HG03139 (cell line): ENCODE measurements around the gene HOXB5.

ENCODE experiments used
- ATAC-seq: cut with Tn5 transposase; IDR thresholded peaks from one replicate; pipeline ENCODE4 v1.9.1; 2021; ENCODE audit not compliant: unreplicated experiment

HOXB5 gene

DNA sequence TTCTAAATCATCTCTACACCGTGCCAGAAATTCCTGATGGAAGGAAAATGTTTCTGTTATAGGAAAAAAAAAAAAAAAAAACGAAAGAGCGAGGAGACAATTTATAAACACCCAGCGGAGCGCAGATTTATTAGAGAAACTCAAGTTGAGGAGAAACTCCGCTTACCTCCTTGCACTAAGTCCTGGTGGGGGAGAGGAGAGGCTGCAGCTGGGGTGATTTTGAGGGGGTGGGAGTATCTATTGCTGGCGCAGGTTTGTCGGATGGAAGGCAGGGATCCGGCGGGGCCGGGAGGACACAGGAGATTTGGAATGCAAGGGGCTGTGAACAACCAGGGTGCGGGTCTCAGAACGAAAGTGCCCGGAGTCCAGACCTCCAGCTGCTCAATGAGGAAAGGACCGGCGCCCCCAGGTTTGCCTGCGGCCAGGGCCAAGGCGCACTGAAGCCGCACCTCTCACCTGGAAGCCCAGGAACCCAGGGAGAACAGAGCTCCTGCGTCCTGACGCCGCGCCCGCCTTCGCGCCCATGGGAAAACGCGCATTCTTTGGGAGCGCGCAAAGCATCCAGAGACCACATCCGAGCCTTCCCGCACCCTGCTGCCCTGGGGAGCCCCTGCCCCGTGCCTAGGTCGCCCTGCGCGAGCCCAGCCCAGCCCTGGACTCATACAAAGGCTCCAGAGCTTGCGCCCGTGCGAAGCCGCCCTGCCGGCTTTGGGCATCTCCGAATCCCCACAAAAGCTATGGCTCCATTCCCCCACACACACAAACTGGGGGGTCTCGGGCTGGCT is 24.1 kb upstream of the HOXB5 start:
- no peak for ATAC-seq

DNA sequence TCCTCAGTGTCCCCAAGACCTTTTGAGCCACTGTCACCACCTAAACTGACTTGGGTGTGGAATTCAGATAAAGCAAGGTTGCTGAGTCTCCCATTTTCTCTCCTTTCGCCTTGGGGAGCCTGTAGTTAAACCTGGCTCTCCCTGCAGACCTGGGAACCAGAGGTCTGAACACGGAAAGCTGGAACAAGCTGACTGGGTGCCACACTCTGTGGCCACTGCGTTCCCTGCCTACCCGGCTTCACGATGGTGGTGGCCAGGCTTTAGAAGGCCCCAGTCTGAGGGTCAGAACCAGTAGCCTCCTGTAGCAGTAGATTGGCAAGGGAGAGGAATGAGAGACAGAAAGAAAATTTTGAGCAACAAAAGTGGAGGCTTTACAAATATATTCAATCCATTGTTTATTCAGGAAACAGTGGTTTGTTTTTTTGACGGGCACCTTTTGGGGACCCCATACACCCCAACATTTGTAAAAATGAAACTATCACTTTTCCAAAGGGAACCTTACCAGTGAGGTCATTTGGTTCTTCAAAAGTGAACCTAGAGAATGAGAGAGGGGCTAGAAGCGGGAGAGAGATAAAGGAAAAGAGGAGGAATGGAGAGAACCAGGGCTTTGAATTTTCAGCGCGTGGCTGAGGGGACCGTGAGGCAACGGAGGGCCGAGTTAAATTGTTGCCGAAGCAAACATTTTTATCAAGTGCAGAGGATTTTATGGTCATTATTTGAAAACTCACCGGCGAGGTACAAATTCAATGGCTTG is 23.3 kb upstream of the HOXB5 start:
- ATAC-seq, result no peak

DNA sequence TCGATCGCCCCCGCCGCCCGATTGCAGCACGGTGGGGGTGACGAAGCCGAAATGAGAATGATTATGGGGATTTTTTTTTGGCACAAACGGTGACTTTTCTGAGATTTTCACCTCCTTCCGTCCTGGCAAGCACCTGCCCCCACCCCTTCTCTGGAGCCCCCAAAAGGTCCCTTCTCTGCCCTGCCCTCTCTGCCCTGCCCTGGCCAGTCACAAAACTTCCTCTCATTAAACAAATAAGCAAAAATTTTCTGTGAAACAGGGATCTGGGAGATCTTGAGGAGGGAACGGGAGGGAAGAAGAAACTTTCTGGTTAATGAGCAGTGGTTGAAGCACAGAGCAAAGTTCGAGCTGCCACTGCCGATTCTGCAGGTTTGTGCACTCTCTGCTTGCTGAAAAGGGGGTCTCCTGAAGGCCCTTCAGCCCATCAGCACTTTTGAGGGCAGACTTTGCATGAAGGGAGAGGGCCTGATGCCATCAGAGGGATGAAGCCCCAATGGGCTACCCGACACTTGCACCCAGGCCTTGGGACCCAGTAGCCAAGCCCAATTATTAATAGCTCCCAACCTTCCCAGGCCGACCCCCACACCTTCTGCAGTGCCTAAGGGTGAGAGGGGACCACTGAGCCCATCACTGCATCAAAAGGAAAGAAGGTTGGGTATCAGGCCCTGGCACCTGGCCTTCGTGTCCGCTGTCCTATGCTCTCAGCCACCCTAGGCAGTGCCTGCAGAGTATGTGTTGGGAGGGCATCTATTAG is 22.6 kb upstream of the HOXB5 start:
- no peak for ATAC-seq

DNA sequence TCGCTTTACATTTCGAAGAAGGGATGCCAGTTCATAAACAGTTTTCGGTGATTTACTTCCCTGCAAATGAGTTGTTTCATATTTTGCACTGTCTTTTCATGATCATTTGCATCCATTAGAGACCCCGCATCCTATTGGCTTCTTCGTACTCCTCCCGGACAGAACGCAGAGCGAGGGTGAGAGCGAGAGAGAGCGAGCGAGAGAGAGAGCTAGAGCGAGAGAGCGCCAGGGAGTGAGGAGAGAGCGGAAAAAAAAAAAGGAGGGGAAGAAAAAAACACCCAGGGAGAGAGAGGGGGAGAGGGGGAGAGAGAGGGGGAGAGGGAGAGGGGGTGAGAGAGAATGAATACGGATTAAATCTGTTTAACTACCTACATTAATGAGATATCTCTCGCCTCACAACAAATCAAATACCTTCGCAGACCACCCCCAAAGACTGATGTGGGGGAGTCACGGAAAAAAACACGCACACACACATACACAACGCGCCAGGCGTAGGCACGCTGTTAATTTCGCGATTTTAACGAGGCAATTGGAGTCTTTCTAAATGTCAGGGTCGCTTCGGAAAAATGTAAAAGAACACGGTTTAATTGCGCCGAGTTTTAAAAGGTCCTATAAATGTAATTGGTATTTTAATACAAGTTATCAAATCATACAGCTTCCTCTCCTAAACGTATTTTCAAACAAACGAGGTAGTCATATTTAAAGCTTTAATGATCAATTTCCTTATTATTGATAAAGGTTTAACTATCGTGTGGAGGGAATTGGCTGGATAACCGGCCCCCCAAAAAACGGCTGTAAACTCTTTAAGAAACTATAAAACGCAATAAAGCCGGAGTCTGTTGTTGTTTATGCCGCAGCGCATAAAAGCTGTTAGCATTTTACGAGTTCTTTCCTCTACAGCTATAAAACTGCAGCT is 21.7 kb upstream of the HOXB5 start, which contains the start of gene HOXB8:
Gene HOXB8, minus strand, starts transcription at position 246 of the 916 bp plus-strand sequence. CDS start 588 bp downstream, outside the sequence.
- ATAC-seq, result no peak

DNA sequence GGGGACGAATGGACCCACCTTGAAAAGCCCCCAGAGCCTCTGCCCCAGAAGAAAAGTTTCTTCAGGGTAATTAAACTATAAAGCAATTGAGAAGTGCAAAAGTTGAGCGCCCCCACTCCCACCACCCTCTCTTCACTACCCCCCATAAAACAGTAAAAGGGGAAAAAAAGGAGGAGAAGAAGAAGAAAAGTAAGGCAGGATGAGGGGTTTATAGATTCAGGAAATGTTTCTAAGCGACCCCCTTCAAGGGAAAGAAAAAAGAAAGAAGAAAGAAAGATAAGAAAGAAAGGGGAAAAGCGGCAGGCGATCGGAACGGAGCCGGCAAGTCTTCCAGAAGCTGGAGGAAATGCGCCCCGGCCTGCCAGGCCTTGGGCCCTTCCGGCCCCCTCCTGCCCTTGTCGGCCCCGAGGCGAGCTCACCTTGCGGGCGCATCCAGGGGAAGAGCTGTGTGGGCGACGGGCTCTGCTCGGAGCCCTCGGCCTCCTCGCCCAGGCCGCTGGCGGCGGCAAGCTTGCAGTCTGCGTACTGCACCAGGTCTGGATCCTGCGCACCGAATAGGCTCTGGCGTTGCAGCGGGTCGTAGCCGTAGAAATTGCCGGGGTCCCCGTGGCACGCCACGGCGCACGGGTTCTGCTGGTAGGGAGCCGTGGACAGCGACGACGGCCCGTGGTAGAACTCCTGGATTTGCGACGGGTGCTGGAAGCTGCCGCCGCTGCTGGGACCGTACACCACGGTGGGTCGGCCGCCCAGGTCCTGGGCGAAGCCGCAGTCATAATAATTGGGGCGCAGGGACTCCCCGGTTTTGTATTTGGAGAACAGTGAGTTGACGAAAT is 20.5 kb upstream of the HOXB5 start:
- ATAC-seq, result no peak

DNA sequence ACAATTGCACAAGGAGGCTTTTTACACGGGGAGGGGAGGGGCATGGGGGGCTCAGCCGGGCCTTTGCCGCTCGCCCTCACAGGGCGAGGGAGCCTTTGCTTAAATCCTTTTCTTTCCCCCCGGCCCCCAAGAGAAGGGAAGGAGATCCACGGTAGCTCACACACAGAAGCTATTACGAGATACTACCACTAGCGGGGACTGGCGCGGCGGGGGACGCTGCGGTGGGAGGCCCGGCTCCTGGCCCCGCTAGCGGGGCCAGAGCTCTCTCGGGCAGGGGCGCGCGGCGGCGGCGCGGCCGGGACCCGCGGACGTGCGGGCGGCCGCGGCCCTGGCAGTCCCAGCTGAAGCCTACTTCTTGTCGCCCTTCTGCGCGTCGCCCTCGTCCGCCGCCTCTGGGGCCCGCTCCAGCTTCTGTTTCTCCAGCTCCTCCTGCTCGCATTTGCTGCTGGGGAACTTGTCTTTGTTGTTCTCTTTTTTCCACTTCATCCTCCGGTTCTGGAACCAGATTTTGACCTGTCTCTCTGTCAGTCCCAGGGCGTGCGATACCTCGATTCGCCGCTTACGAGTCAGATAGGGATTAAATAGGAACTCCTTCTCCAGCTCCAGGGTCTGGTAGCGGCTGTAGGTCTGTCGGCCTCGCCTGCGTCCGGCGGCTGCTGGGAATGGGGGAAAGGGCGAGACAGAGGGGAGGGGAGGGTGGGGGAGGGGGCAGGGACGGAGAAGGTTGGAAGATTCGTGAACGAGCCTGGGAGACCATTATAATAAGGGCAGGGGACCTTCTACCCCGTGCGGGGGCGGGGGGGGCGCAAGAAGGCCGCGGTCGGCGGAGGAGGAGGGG is 19.5 kb upstream of the HOXB5 start:
- no peak for ATAC-seq

DNA sequence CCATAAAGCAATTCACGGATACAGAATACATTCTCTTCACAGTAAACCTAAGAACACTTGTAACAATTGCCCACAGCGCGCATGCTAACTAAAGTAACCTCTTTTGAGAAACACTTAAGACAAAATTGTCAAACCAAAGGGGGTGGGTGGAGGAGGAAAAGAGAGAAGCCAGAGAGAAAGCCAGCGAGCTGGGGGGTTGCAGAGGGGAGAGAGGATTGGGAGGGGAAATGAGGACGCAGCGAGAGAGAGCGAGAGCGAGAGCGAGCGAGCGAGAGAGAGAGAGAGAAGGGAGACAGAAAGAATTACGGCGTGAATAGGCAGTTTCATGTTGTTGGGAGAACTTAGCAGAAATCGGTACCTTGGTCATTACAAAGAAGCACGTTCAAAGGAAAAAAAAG is 18.9 kb upstream of the HOXB5 start:
- ATAC-seq, result no peak

DNA sequence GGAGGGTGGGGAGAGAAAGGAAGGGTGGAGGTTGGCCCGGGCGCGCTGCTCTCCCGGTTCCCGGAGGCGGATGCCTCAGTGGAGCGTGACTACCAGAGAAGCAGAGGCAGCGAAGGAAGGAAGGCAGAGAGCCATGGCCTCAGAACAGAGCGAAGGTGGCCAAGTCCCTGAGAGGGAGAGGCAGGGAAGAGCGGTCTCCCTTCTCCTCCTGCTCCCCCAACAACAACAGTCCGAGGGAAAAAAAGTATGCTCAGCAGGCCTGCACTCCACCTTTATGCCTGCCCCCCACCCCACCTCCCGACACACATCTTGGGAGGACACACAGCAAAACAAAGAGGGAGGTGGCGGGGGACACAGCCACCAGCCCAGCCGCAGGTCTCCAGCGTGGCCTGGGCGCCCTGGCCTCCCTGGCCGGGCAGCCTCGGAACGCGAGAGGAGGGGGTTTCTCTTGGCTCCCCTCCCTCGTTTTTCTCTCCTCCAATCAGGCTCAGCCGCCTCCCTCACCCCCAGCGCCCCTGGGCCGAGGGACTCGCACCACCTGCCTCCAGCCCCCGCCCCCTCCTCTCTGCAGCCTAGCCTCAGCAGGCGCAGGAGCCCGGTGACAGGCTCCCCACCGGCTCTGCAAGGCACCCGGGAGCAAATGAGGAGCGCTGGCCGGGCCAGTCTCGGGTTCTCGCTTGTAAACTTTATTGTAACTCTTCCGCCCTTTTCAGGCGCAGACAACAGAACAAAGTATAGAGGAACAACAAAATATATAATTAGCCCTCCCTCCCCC is 18.3 kb upstream of the HOXB5 start:
- no peak for ATAC-seq

DNA sequence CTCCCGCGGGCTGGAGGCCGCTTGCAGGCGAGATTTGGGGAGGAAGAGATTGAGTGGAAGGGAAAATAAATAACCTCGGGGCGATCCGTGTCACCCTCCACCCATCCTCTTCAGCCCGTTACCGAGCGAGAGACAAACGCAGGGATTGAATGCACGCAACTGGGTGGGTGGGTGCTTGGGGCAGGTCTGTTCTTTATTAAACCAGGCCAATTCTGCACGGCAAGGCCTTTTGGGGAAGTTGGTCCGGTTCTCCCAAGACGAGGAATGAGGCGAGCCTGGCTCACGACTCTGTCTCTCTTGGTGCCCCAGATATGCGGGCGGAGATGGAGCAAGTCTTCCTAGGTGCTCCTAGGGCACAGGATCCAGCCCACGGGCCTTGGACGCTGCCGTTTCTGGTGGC is 17.6 kb upstream of the HOXB5 start:
- no peak for ATAC-seq

DNA sequence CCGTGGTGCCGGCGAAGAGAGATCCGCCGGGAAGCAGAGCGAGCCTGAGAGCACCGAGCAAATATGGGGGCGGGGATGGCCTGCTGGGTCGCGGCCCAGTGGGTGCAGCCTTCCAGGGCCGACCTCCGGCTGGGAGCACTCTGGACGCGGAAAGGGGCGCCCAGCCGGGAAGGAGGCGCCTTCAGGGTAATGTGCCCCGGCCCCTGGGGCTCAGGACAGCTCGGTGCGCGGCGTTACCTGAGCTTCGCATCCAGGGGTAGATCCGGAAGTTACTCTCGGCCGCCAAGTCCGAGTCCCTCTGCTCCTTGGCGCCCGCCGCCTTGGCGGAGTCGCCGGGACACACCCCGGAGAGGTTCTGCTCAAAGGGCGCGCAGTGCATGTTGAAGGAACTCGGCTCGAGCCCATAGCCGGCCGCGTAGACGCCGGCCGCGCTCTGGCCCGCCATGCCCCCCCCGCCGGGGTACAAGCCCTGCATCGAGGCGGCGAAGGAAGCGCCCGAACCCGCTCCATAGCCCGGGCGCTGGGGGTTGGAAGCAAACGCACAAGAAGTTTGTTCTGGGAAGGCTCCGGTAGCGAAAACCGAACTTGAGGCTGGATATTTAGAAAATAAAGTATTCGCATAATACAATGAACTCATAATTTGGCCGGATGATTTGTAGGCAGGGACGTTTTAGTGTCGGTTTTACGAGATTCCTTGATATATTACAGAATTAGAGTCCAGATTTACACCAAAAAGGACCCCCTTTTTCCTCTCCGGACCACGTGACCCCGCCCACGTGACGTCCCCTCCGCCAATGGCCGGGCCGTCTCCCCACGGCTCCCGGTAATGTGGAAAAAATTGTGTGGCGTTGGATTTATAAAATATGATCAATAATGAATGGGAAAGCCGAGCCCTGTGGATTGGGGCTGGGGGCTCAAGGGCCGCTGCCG is 17.0 kb upstream of the HOXB5 start, which contains the start of gene HOXB7:
Gene HOXB7, minus strand, starts transcription at position 736 of the 930 bp plus-strand sequence. Its CDS starts 99 bp downstream, at position 637.
- ATAC-seq, result no peak

DNA sequence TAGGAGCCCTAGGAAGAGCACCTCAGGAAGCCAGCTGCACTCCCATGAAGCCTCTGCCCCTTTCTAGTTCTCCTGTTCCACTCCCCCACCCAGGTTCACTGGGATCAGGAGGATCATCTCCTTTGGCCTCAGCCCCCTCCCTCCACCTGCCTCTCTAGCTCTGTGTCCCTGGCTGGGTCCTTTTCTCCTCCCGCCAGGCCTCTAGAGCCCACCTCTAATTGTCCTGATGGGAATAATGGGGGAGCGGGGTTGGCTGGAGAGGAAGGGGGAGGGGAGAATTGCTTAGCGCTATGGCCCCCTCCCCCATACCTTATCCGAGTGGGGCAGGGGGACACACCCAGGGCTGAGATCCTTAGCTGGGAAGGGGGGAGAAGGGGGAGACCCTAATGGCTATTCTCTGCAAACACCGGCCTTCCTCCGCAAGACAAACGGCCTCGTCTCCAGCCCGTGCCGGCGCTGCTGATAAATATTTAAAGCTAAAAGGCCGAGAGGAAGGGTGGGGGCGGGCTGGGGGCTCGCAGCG is 16.2 kb upstream of the HOXB5 start:
- ATAC-seq, result no peak

DNA sequence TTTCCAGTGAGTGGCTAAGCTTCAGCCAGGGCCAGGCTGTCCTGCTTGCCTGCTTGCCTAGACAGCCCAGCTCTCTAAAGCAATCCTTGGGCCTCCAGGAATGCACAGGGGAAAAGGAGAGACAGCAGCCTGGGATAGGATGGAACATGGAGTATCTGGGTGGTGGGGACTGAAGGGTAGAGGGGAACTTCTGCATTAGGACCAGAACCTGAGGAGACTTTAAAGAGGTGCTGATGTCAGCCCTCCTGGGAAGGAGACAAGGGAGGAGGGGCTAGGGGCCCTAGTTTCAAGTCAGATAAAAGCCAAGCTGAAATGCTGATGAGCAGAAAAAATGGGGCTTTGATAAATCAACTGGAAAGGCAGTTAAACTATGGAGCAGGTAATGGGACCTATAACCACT is 15.5 kb upstream of the HOXB5 start:
- ATAC-seq, result no peak

DNA sequence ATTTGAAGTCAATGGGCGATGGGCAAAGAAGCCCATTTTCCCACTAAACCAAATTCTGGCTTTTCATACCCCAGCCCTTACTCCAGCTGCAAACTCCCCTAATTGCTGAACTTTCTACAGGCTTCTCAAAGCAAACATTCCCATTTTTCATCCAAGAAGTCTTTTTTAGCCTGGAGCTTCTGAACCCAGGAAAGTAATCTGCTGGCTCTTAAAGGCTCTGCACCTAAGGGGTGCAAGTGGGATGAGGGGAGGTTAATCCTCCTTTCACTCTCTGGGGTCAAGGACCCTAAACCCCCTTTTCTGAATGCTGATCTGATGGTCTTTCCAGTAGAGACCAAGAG is 14.9 kb upstream of the HOXB5 start:
- ATAC-seq, result no peak

DNA sequence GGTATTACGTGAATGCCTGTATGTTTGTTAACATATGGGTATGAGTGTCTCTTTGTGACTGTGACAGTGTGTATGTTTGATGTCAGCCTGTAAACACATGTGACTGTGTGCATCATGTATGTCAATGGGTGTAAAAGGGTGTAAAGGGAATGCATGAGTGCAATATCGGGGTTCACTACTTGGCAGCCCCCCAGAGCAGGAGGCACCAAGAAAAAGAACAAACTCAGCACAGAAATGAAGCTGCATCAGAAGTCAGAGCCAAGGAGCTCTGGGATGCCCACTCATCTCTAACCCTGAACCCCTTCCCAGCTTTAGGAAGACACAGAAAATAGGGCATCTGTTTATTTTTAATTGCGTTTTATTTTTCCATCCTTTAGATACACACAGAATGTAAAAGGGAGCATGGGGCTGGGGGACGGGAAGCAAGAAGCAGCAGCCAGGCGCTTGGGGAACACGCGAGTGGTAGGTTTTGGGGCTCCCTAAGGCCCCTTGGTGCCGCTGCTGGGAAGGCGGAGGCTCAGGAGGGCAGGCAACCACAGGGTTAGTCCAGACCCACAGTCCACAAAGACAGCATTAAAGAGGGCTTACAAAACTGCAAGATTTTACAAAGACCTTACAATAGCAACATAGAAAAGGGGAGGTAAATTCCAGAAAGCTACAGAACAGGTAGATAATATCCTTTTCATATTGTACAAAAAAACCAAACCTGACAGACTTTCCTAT is 13.5 kb upstream of the HOXB5 start:
- no peak for ATAC-seq

DNA sequence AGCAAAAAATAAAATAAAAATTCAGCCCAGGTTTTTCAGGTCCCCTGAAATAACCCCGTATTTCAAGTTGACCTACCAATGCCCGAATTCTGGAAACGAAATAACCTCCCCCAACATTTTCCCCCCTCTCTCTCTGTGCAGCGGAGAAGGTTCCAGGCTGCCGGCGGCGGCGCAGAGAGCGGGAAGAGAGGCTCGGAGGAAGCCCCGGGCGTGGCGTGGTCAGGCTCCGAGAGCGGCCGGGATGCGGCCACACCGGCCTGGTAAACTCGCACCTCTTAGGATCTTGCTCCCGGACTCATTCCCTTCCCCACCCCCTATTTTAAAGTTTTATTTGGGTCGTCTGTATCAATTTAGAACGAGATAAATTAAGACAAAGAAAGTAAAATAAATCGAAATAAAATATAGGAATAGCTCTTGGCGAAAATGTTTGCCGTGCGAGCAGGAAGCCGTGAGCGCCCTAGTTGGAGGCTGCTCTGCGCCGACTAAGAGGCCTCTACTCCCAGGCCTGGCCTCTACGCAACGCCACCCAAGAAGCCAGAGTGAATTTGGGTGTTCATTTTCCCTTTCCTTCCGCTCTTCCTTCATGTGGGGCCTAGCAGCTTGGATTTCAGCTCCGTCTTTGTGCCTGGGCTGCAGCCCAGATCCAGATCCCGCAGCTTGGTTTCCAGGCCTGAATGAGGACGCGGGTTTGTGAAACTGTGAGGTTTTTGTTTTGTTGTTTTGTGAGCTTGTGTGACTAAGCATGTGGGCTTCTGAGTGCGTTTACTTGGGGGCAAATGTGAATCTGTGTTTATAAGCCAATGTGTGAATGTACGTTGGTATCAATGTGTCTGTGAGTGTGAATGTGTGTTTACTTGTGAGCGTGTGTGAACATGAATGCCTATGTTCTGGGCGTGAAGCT is 12.7 kb upstream of the HOXB5 start:
- no peak for ATAC-seq
